Stimulated activated CD8-positive, alpha-beta memory T cell treated with anti-CD3 and anti-CD28 coated beads, Interleukin-4, amount 100 ng/mL, for 48 hours (primary cell): ENCODE results near the gene CNTN5.

Experiments
- DNase-seq: peaks from one replicate; pipeline ENCODE4 v3.0.0-alpha.2; 2020

The CNTN5 gene

GRCh38 chr11:100133114-100133513, 1112.4 kb downstream of the CNTN5 start:
- DNase-seq = no peak

- no peak for DNase-seq
Observed at GRCh38 chr11:100141201-100141600, 1120.5 kb downstream of the CNTN5 start.

- no peak for DNase-seq
Observed at GRCh38 chr11:100151944-100152343, 1131.2 kb downstream of the CNTN5 start.

GRCh38 chr11:100152766-100153165, 1132.0 kb downstream of the CNTN5 start:
- no peak for DNase-seq

- DNase-seq = no peak
Observed at GRCh38 chr11:100163471-100163870, 1142.7 kb downstream of the CNTN5 start.

- no peak for DNase-seq
Observed at GRCh38 chr11:100174881-100175280, 1154.1 kb downstream of the CNTN5 start.

- no peak for DNase-seq
Observed at GRCh38 chr11:100176456-100176855, 1155.7 kb downstream of the CNTN5 start.

- no peak for DNase-seq
Observed at GRCh38 chr11:100177651-100178050, 1156.9 kb downstream of the CNTN5 start.

GRCh38 chr11:100182350-100182749, 1161.6 kb downstream of the CNTN5 start:
- DNase-seq = no peak

- no peak for DNase-seq
Observed at GRCh38 chr11:100182927-100183326, 1162.2 kb downstream of the CNTN5 start.

- no peak for DNase-seq
Observed at GRCh38 chr11:100185588-100185987, 1164.8 kb downstream of the CNTN5 start.

GRCh38 chr11:100188137-100188783, 1167.5 kb downstream of the CNTN5 start:
- no peak for DNase-seq

- DNase-seq = no peak
Observed at GRCh38 chr11:100190395-100190794, 1169.6 kb downstream of the CNTN5 start.

- DNase-seq = no peak
Observed at GRCh38 chr11:100192181-100192580, 1171.4 kb downstream of the CNTN5 start.

GRCh38 chr11:100203789-100204188, 1183.0 kb downstream of the CNTN5 start:
- no peak for DNase-seq

GRCh38 chr11:100205926-100206325, 1185.2 kb downstream of the CNTN5 start:
- DNase-seq = no peak

GRCh38 chr11:100208207-100208606, 1187.5 kb downstream of the CNTN5 start:
- DNase-seq = no peak

- no peak for DNase-seq
Observed at GRCh38 chr11:100214791-100215190, 1194.0 kb downstream of the CNTN5 start.

GRCh38 chr11:100220801-100221200, 1200.1 kb downstream of the CNTN5 start:
- no peak for DNase-seq

GRCh38 chr11:100221791-100222190, 1201.0 kb downstream of the CNTN5 start:
- no peak for DNase-seq

GRCh38 chr11:100224541-100225034, 1203.8 kb downstream of the CNTN5 start:
- DNase-seq = no peak

- DNase-seq = no peak
Observed at GRCh38 chr11:100229086-100229485, 1208.3 kb downstream of the CNTN5 start.

GRCh38 chr11:100232006-100232405, 1211.3 kb downstream of the CNTN5 start:
- DNase-seq = no peak

- DNase-seq = no peak
Observed at GRCh38 chr11:100235085-100235484, 1214.3 kb downstream of the CNTN5 start.

GRCh38 chr11:100240025-100240539, 1219.3 kb downstream of the CNTN5 start:
- no peak for DNase-seq
